ENCODE measurements around the gene DGUOK.
"Not testable (repeated sequence)": the region's sequence is repeated elsewhere in the genome, so short reads cannot be mapped to it uniquely, and the experiment has no call there.

DGUOK gene

GRCh38 chr2:73926493-73927327, at the start of gene DGUOK:
Gene DGUOK, plus strand, starts transcription at chr2:73926880. Its CDS starts 31 bp downstream, at chr2:73926911.
- ChIA-PET POLR2A (interaction anchor here (0.6 to 1.0 kb wide), 9 partner anchors 8 to 252 kb away, joined by 3 to 6 read pairs (median 3); partner anchors contain the start of genes ACTG2 and MOB1A), CTCF (no interaction called here)
- TF ChIP-seq L3MBTL2 (conservative IDR thresholded peaks at IDR 0.05) (peak; percentile 92), SUZ12 (IDR thresholded peaks at IDR 0.05) (no peak), ZNF384 (IDR thresholded peaks at IDR 0.05) (no peak), TARDBP (IDR thresholded peaks at IDR 0.05) (no peak), CTBP1 (IDR thresholded peaks at IDR 0.05; ENCODE audit: borderline replicate concordance) (no peak), BHLHE40 (IDR thresholded peaks at IDR 0.05; ENCODE audit: borderline replicate concordance) (no peak), FOXA1 (IDR thresholded peaks at IDR 0.05) (no peak), FOXM1 (IDR thresholded peaks at IDR 0.05; ENCODE audit: borderline replicate concordance) (no peak), FOXK2 (IDR thresholded peaks at IDR 0.05) (no peak), LEF1 (IDR thresholded peaks at IDR 0.05; ENCODE audit: borderline replicate concordance) (no peak), ELF4 (IDR thresholded peaks at IDR 0.05) (peak; percentile 77), HDGF (IDR thresholded peaks at IDR 0.05; ENCODE audit: borderline replicate concordance) (no peak), PKNOX1 (IDR thresholded peaks at IDR 0.05) (peak; percentile 35; the same call in 1 of the 2 replicates), ARNT (IDR thresholded peaks at IDR 0.05) (no peak)
- DNase-seq (ENCODE audit: extremely low spot score) = peak; percentile 96

GRCh38 chr2:73877071-73877802, 49.4 kb upstream of the DGUOK start:
- POLR2A ChIA-PET = no interaction called here
- CTCF ChIA-PET = no interaction called here
- no peak for DNase-seq (ENCODE audit: extremely low spot score)
- TF ChIP-seq NFRKB (IDR thresholded peaks at IDR 0.05) = no peak
- no peak for TF ChIP-seq SP1 (IDR thresholded peaks at IDR 0.05)
- no peak for TF ChIP-seq FOXM1 (IDR thresholded peaks at IDR 0.05; ENCODE audit: borderline replicate concordance)
- TF ChIP-seq ELF4 (IDR thresholded peaks at IDR 0.05) = no peak
- TF ChIP-seq ZNF384 (IDR thresholded peaks at IDR 0.05) = no peak
- TF ChIP-seq LEF1 (IDR thresholded peaks at IDR 0.05; ENCODE audit: borderline replicate concordance) = no peak
- TF ChIP-seq TARDBP (IDR thresholded peaks at IDR 0.05) = no peak
- TF ChIP-seq L3MBTL2 (conservative IDR thresholded peaks at IDR 0.05) = no peak
- TF ChIP-seq FOXA1 (IDR thresholded peaks at IDR 0.05) = no peak
- TF ChIP-seq CTBP1 (IDR thresholded peaks at IDR 0.05; ENCODE audit: borderline replicate concordance) = no peak
- no peak for TF ChIP-seq HDGF (IDR thresholded peaks at IDR 0.05; ENCODE audit: borderline replicate concordance)
- TF ChIP-seq FOXK2 (IDR thresholded peaks at IDR 0.05) = no peak
- TF ChIP-seq ARNT (IDR thresholded peaks at IDR 0.05) = no peak
- TF ChIP-seq PKNOX1 (IDR thresholded peaks at IDR 0.05) = no peak
- no peak for TF ChIP-seq BHLHE40 (IDR thresholded peaks at IDR 0.05; ENCODE audit: borderline replicate concordance)

GRCh38 chr2:73877984-73878383, 48.7 kb upstream of the DGUOK start:
- DNase-seq (ENCODE audit: extremely low spot score); CTCF ChIA-PET; POLR2A ChIA-PET: not testable (repeated sequence)

GRCh38 chr2:73885406-73885805, 41.3 kb upstream of the DGUOK start:
- POLR2A ChIA-PET = no interaction called here
- DNase-seq (ENCODE audit: extremely low spot score) = no peak
- CTCF ChIA-PET = no interaction called here
- TF ChIP-seq HDGF (IDR thresholded peaks at IDR 0.05; ENCODE audit: borderline replicate concordance) (no peak), NFRKB (IDR thresholded peaks at IDR 0.05) (no peak), FOXK2 (IDR thresholded peaks at IDR 0.05) (no peak), SP1 (IDR thresholded peaks at IDR 0.05) (no peak), FOXM1 (IDR thresholded peaks at IDR 0.05; ENCODE audit: borderline replicate concordance) (no peak), ELF4 (IDR thresholded peaks at IDR 0.05) (no peak), BHLHE40 (IDR thresholded peaks at IDR 0.05; ENCODE audit: borderline replicate concordance) (no peak), ARNT (IDR thresholded peaks at IDR 0.05) (no peak), PKNOX1 (IDR thresholded peaks at IDR 0.05) (no peak), L3MBTL2 (conservative IDR thresholded peaks at IDR 0.05) (no peak), TARDBP (IDR thresholded peaks at IDR 0.05) (no peak), CTBP1 (IDR thresholded peaks at IDR 0.05; ENCODE audit: borderline replicate concordance) (no peak), SUZ12 (IDR thresholded peaks at IDR 0.05) (no peak), FOXA1 (IDR thresholded peaks at IDR 0.05) (no peak), ZNF384 (IDR thresholded peaks at IDR 0.05) (no peak), LEF1 (IDR thresholded peaks at IDR 0.05; ENCODE audit: borderline replicate concordance) (no peak)

GRCh38 chr2:73886357-73886756, 40.3 kb upstream of the DGUOK start:
- POLR2A ChIA-PET = no interaction called here

GRCh38 chr2:73887596-73888353, 38.9 kb upstream of the DGUOK start:
- CTCF ChIA-PET = interaction anchor here (0.5 to 0.6 kb wide), 2 partner anchors 16 to 170 kb away, joined by 3 to 6 read pairs; no protein-coding TSS in a partner anchor
- POLR2A ChIA-PET; DNase-seq (ENCODE audit: extremely low spot score): not testable (repeated sequence)

More at GRCh38 chr2:73886357-73886756, 40.3 kb upstream of the DGUOK start:
- no peak for DNase-seq (ENCODE audit: extremely low spot score)
- TF ChIP-seq HDGF (IDR thresholded peaks at IDR 0.05; ENCODE audit: borderline replicate concordance) (no peak), PKNOX1 (IDR thresholded peaks at IDR 0.05) (no peak), SP1 (IDR thresholded peaks at IDR 0.05) (no peak), LEF1 (IDR thresholded peaks at IDR 0.05; ENCODE audit: borderline replicate concordance) (no peak), BHLHE40 (IDR thresholded peaks at IDR 0.05; ENCODE audit: borderline replicate concordance) (no peak), ELF4 (IDR thresholded peaks at IDR 0.05) (no peak), FOXM1 (IDR thresholded peaks at IDR 0.05; ENCODE audit: borderline replicate concordance) (no peak), NFRKB (IDR thresholded peaks at IDR 0.05) (no peak), CTBP1 (IDR thresholded peaks at IDR 0.05; ENCODE audit: borderline replicate concordance) (no peak), FOXA1 (IDR thresholded peaks at IDR 0.05) (no peak), SUZ12 (IDR thresholded peaks at IDR 0.05) (no peak), ZNF384 (IDR thresholded peaks at IDR 0.05) (no peak), TARDBP (IDR thresholded peaks at IDR 0.05) (no peak), FOXK2 (IDR thresholded peaks at IDR 0.05) (no peak), ARNT (IDR thresholded peaks at IDR 0.05) (no peak), L3MBTL2 (conservative IDR thresholded peaks at IDR 0.05) (no peak)
- CTCF ChIA-PET = no interaction called here
